NCI-H1417 (cell line): Measurements from ENCODE around the gene TRMT10A.
"Not testable (repeated sequence)": the region's sequence is repeated elsewhere in the genome, so short reads cannot be mapped to it uniquely, and the experiment has no call there.

ENCODE experiments used
- DNase-seq, 3 experiments: peaks; one replicate each; lab custom pipeline; 2025; lab: John Stamatoyannopoulos, UW

TRMT10A gene

GRCh38 chr4:99552872-99553271, 11.0 kb downstream of the TRMT10A start:
- no peak for DNase-seq

- DNase-seq, result no peak
Observed at GRCh38 chr4:99540277-99540939, 23.4 kb downstream of the TRMT10A start.

- no peak for DNase-seq
Observed at GRCh38 chr4:99537674-99538073, 26.2 kb downstream of the TRMT10A start.

- peak in 2 of 3 experiments; percentile 44 to 77 for DNase-seq
Observed at GRCh38 chr4:99536848-99537247, 27.0 kb downstream of the TRMT10A start.

GRCh38 chr4:99536271-99536670, 27.6 kb downstream of the TRMT10A start:
- peak in 1 of 3 experiments; percentile 64 for DNase-seq

- DNase-seq, result not testable (repeated sequence)
Observed at GRCh38 chr4:99534699-99535098, 29.1 kb downstream of the TRMT10A start.

GRCh38 chr4:99529956-99530355, 33.9 kb downstream of the TRMT10A start:
- DNase-seq, result no peak

- no peak for DNase-seq
Observed at GRCh38 chr4:99529228-99529627, 34.6 kb downstream of the TRMT10A start.

- no peak for DNase-seq
Observed at GRCh38 chr4:99518601-99519295, 45.1 kb downstream of the TRMT10A start.

- DNase-seq, result no peak
Observed at GRCh38 chr4:99510721-99511120, 53.1 kb downstream of the TRMT10A start, which contains the start of gene C4orf17. TSS of gene C4orf17 (plus strand) at chr4:99511021. CDS start at chr4:99513082, 2,061 bp downstream.

GRCh38 chr4:99507762-99508161, 56.1 kb downstream of the TRMT10A start:
- DNase-seq, result no peak

GRCh38 chr4:99507349-99507748, 56.5 kb downstream of the TRMT10A start:
- no peak for DNase-seq

GRCh38 chr4:99506781-99507180, 57.1 kb downstream of the TRMT10A start:
- peak in 2 of 3 experiments; percentile 8 to 30 for DNase-seq

GRCh38 chr4:99504804-99505502, 58.9 kb downstream of the TRMT10A start:
- DNase-seq, result peak in 2 of 3 experiments; percentile 15 to 51
